Measurements from ENCODE around the gene SH3BP1.

DNA sequence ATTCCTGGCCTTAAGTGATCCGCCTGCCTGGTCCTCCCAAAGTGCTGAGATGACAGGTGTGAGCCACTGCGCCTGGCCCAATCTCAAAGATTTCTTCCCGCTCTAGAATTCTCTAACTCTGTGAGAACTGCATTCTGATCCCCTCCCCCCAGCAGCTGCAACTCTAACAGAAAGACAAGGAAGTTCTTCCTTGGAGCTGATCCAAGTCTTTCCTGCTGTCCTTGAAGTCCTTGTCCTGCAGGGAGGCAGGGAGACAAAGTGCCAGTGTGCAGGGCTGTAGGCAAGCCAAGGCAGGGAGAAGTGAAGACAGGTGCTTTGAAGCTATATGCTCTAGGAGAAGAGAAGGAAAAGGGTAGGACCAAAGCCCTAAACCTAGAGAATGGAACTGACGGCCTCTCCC lies 40.3 kb upstream of the SH3BP1 start:
- TF ChIP-seq EP300 (IDR thresholded peaks at IDR 0.05; ENCODE audit: low read depth) (no peak), CTCF (IDR thresholded peaks at IDR 0.05) (no peak)
